Loucy (cell line): ENCODE data around the gene TBL1XR1.

Source experiments
- EZH2phosphoT487 ChIP-seq: fragments of 200-600 bp; IDR thresholded peaks from 2 replicates; pipeline ENCODE4 v1.6.1; 2018; ENCODE audit warnings: antibody characterized with exemption, mild to moderate bottlenecking, moderate library complexity, borderline replicate concordance
- TF ChIP-seq, protein P1 (sequence below): fragments of 200-600 bp; sonication (generic); conservative IDR thresholded peaks from 2 replicates; pipeline ENCODE4 v1.5.1; 2014; ENCODE audit warnings: mild to moderate bottlenecking, antibody characterized with exemption, low read length

DNA sequence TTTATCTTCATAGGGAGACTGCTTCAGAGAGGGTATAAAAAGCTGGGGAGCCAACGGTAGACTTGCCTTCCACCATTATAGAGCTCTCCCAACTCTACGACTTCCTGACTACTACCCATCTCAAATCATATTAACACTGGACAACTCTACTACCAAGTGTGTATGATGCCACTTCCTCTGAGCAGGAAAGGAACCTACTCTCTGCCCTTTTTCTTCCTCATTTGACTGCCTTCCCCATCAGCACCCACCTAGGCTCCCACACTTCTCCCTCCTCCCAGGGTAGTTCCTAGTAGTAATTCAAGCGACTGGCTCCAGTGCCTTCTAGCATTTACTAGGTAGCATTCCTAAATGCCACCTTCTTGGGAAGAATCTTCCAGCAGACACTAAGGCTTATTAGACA, 24.5 kb upstream of the TBL1XR1 start:
- TF ChIP-seq, protein P1, sequence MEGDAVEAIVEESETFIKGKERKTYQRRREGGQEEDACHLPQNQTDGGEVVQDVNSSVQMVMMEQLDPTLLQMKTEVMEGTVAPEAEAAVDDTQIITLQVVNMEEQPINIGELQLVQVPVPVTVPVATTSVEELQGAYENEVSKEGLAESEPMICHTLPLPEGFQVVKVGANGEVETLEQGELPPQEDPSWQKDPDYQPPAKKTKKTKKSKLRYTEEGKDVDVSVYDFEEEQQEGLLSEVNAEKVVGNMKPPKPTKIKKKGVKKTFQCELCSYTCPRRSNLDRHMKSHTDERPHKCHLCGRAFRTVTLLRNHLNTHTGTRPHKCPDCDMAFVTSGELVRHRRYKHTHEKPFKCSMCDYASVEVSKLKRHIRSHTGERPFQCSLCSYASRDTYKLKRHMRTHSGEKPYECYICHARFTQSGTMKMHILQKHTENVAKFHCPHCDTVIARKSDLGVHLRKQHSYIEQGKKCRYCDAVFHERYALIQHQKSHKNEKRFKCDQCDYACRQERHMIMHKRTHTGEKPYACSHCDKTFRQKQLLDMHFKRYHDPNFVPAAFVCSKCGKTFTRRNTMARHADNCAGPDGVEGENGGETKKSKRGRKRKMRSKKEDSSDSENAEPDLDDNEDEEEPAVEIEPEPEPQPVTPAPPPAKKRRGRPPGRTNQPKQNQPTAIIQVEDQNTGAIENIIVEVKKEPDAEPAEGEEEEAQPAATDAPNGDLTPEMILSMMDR: no peak
- TF ChIP-seq EZH2phosphoT487: no peak
